HG03442 (cell line): Measurements from ENCODE around the gene CLIP2.
"Not testable (repeated sequence)": the region's sequence is repeated elsewhere in the genome, so short reads cannot be mapped to it uniquely, and the experiment has no call there.

Experiments used
- ATAC-seq: cut with Tn5 transposase; IDR thresholded peaks from one replicate; pipeline ENCODE4 v1.9.1; 2021; ENCODE audit warnings: mild to moderate bottlenecking, moderate library complexity; ENCODE audit not compliant: unreplicated experiment

Gene CLIP2

DNA sequence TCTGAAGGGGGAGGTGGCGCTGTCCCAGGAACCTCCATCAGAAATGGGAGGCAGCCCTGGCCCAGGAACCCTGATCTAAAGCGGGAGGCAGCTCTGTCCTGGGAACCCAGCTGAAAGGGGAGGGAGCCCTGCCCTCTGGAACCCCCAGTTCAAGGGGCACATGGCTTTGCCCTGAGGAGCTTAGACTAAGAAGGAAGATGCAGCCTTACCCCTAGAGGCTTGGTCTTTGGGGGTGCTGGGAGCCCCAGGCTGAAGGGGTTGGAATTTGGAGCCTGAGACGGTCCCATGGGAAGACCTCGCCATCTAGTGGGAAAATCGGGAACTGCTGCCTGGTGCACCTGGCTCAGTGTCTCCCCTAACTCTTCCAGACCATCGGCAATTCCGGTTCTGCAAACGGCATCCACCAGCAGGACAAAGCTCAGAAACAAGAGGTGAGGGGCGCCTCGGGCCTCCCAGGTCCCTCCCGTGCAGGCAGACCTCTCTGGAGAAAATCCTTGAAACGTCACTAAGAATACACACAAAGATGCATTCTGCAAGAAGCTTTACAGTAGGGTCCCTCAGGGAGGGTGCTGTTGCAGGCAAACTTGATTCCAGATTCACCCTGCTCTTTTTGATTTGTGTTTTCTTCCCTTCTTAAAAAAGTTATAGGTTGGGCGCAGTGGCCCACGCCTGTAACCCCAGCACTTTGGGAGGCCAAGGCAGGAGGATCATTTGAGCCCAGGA is 112.1 kb downstream of the CLIP2 start:
- no peak for ATAC-seq

DNA sequence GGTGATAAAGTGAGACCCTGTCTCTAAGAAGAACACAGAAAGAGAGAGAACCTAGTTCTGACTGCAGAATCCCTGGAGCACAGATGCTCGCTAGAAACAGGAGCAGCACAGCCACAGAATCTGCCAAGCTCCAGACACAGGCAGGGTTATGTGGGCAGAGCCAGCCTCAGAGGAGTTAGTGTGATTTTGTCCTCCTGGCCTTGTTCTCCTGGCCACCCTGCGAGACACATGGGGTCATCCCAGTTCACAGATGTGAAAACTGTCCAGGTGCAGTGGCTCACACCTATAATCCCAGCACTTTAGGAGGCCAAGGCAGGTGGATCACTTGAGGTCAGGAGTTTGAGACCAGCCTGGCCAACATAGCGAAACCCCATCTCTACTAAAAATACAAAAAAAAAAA is 113.5 kb downstream of the CLIP2 start:
- not testable (repeated sequence) for ATAC-seq

- ATAC-seq, result no peak
Measured at GRCh38 chr7:74403521-74404387, 114.5 kb downstream of the CLIP2 start.

- no peak for ATAC-seq
Measured at GRCh38 chr7:74404388-74404700, 115.1 kb downstream of the CLIP2 start.

DNA sequence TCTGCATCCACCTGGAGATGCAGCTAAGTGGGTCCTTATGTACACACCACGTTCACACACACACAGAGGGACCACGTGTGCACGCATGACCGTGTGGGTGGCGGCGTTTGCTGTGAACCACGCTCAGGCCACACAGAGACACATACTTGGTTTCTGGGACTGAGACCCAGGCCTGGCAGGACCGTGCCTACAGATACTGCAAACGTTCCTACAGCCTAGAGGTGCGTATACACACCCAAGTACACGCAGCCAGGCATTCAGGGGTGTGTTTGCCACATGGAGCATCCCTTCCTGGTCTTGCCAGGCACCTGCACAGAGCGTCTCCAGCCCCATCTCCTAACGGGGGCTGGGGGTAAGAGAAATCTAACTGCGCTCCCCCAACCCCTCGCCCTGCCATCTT is 115.5 kb downstream of the CLIP2 start:
- no peak for ATAC-seq

DNA sequence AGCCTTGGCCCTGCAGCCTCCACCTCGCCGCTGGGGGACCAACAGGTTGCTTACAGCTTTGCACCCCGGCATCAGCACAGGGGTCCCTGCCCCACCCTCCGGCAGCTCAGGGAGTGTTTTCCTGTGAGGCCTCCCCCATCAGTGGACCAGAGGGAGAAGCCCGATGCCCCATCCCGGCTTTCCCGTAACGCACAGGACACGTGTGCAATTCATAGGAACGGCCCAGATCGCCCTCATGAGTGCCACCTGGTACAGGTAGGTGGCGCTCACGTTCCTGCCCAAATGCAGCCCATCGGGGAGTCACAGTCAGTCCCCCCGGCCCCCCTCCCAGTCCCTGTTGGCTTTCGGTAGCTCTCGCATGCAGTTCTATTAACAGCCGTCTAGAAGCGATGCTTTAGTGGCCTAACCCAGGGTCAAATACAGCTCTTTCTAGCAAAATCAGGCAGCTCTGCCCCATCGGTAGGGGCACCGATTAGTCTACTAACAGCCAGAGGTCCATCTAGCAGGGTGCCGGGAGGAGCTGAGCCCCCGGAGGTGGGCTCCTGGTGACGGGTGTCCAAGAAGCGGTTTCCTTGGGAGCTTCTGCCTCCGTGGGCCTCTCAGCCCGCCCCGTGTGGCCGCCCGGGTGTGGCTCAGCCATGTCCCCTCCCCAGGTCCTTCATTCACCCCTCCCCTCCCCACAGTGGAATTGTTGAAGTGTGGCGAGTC is 116.1 kb downstream of the CLIP2 start:
- no peak for ATAC-seq

- no peak for ATAC-seq
Measured at GRCh38 chr7:74405899-74406512, 116.8 kb downstream of the CLIP2 start.

DNA sequence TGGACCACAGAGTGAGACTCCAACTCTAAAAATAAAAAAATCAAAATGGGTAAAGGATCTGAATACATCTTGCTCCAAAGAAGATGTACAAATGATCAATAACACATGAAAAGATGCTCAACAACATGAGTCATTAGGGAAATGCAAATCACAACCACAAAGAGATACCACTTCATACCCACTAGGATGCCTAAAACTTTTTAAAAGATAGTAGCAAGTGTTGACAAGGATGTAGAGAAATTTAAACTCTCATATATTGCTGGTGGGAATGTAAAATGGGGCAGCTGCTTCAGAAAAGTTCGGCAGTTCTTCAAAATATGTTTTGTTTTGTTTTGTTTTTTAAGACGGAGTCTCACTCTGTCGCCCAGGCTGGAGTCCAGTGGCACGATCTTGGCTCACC is 118.8 kb downstream of the CLIP2 start:
- ATAC-seq, result no peak

DNA sequence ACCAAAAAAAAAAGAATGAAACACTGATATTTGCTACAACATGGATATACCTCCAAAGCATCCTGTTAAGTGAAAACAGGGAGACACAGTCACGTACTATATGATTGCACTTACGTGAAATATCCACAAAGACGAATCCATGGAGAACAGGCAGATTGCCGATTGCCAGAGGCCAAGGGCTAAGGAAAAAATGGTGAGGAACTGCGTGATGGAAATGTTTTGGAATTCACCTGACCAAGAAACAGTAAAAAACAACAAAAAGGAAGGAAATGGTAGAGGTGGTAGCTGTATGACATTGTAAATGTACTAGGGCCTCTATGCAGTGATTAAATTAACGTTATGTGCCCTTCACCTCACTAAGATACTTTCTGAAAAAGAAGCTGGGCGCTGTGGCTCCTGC is 120.4 kb downstream of the CLIP2 start:
- ATAC-seq, result no peak

DNA sequence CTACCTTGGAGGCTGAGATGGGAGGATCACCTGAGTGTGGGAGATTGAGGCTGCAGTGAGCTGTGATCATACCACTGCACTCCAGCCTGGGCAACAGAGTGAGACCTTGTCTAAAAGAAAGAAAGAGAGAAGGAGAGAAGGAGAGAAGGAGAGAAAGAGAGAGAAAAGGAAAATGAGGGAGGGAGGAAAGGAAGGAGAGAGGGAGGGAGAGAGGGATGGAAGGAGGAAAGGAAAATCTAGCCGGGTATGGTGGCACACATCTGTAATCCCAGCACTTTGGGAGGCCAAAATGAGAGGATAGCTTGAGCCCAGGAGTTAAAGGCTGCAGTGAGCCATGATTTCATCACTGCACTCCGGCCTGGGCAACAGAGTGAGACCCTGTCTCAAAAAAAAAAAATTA is 121.6 kb downstream of the CLIP2 start:
- ATAC-seq, result no peak

- not testable (repeated sequence) for ATAC-seq
Measured at GRCh38 chr7:74411571-74411970, 122.4 kb downstream of the CLIP2 start.

DNA sequence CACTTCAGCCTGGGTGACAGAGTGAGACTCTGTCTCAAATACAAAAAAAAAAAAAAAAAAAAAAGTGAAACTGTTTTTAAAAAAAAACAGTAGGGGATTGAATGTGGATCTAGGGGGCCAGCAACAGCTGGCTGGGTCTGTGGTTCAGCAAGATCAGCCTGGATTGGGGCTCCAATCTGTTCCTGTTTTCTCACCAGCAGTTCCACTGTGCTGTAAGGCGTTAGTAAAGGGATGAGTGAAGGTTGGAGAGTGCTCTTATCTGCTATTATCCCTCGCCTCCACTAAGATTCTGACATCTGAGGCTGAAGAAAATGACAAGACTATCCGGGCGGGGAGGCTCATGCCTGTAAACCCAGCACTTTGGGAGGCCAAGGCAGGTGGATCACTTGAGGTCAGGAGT is 122.8 kb downstream of the CLIP2 start:
- ATAC-seq, result no peak

- no peak for ATAC-seq
Measured at GRCh38 chr7:74412603-74413002, 123.4 kb downstream of the CLIP2 start.

- not testable (repeated sequence) for ATAC-seq
Measured at GRCh38 chr7:74414595-74415333, 125.6 kb downstream of the CLIP2 start.

GRCh38 chr7:74417419-74417971 is 128.3 kb downstream of the CLIP2 start:
- ATAC-seq, result no peak

DNA sequence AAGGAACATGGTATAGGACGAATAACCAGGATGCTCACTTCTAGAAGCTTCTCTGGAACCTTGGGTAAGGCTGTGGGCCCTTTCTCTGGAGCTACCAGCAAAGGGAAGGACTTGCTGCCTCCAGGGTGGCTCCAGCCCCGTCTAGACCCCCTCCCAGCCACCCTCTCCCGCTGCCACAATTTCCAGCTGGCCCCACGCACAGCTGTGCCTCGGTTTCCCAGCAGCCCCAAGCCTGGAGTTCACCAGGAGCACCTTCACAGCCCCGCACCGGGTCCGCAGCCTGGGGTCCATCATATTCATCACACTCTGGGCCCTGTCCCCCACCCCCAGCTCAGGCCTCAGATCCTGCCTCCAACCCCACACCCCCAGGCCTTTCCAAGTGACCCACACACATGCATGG is 128.9 kb downstream of the CLIP2 start:
- no peak for ATAC-seq

DNA sequence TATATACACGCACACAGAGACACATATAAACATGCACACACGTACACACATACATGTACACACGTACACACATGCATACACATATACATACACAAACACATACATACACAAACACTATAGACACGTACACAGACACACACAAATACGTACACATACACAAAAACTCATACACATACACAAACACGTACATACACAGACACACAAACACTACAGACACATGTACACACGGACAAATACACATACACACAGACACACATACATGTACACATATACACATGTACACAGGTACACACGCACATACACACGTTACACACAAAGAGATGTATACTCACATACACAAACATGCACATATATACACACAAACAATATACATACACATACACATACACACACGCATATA is 129.3 kb downstream of the CLIP2 start:
- ATAC-seq, result no peak

DNA sequence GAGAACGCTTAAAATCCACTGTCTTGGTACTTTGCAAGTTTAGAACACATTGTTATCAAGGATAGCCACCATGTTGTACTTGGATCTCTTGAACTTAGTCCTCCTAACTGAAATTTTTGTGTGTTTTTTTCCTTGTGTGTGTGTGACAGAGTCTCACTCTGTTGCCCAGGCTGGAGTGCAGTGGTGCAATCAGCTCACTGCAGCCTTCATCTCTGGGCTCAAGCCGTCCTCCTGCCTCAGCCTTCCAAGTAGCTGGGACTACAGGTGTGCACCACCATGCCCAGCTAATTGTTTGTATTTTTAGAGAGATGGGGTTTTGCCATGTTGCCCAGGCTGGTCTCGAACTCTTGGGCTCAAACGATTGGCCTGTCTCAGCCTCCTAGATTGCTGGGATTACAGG is 130.0 kb downstream of the CLIP2 start:
- not testable (repeated sequence) for ATAC-seq

DNA sequence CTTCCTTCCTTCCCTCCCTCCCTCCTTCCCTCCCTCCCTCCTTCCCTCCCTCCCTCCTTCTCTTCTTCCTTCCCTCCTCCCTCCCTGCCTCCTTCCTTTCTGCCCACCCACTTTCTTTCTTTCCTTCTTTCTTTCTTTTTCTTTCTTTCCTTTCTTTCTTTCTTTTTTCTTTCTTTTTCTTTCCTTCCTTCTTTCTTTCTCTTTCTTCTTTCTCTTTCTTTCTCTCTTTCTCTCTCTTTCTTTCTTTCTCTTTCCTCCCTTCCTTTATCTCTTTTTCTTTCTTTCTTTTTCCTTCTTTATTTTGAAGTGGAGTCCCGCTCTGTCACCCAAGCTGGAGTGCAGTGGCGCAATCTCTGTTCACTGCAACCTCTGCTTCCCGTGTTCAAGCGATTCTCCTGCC is 130.8 kb downstream of the CLIP2 start:
- no peak for ATAC-seq

DNA sequence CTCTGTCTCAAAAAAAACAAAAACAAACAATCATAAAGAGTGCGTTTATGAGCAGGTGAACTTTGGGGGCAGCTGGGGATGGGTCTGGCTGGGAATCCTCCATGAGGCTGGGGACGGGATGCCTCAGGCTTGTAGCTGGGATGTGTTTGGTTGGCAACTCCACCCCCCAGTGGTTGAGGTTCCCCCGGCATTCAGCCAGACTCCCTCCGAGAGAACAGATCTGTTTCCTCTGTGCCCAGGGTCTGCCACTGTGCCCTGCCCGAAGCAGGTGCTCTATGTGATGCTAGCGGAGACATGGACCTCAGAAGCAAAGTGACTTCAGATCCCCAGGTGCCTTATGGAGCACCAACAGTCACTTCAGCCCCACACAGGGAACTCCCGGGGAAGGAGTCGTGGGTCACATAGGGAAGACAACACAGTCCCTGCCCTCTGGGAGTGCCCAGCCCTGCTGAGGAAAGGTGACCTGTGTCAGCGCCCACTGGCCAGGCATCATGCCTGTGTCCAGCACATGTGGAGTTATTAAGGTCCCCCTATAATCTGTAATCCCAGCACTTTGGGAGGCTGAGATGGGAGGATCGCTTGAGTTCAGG is 135.2 kb downstream of the CLIP2 start:
- no peak for ATAC-seq
